ENCODE measurements around the gene FES.
"Not testable (repeated sequence)": the region's sequence is repeated elsewhere in the genome, so short reads cannot be mapped to it uniquely, and the experiment has no call there.

The FES gene

DNA sequence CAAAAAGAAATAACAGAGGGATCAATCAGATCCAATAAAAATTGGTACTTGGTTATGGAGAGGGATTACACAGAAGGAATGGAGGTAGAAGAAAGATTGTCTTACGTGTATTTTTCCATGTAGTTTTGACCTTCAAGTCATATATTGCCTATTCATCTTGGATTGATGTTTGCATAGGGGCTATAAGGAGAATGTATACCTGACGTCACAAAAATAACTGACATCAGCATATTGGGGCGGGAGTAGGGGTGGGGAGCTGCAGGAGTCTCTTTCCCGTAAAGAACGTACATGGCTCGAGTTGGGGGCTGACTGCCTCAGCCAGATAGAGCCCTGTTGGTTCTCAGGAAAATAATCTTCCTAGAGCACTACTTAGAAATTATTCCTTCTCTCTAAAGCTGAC is 21.8 kb upstream of the FES start:
- DNase-seq (ENCODE audit: low spot score): no peak

DNA sequence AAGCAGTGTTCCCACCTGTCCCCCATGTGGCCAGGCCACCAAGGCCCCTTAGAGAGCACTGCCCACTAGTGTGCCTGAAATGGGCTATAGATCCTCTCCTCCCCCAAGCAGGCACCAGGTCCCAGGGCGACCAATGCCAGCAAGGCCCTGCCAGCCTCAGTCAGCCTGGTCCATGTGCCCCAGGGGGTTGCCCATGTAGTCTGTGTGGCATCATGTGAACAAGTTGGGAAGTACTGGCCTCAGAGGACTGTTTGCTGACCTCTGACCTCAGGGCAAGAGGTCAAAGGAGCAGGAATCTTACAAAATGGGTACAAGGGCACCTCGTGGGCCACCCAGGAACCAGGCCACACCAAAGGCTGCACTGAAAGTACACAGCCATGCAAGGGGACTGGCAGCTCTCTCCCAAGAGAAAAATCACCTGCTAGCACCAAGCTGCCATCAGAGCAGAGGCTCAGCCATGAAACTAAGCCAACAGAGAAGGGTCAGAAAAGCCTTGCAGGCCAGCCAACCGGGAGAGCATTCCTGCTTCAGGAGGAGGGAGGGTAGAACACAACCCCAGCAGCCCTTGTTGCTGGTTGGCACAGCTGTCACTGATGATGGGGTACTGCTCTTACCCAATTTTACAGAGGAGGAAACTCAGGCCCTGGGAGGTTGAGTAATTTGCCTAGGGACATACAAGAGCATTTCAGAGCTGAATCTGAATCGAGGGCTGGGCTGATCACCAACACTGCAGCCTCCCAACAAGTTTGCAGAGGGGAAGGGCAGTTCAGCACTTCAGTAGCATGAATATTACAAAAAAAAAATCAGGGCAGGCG is 21.1 kb upstream of the FES start:
- no peak for DNase-seq (ENCODE audit: low spot score)

- no peak for DNase-seq (ENCODE audit: low spot score)
Measured at GRCh38 chr15:90863987-90864386, 20.3 kb upstream of the FES start.

- no peak for DNase-seq (ENCODE audit: low spot score)
Measured at GRCh38 chr15:90864507-90864906, 19.8 kb upstream of the FES start.

- no peak for DNase-seq (ENCODE audit: low spot score)
Measured at GRCh38 chr15:90865702-90866101, 18.6 kb upstream of the FES start.

GRCh38 chr15:90866161-90866715 is 18.1 kb upstream of the FES start:
- DNase-seq (ENCODE audit: low spot score): no peak

GRCh38 chr15:90866800-90867199 is 17.5 kb upstream of the FES start:
- DNase-seq (ENCODE audit: low spot score): no peak

GRCh38 chr15:90868261-90868689 is 16.0 kb upstream of the FES start, which contains the start of gene FURIN:
FURIN (plus strand) TSS chr15:90868588; CDS start chr15:90875741, 7,153 bp downstream.
- no peak for DNase-seq (ENCODE audit: low spot score)

- no peak for DNase-seq (ENCODE audit: low spot score)
Measured at GRCh38 chr15:90869140-90869541, 15.2 kb upstream of the FES start.

DNA sequence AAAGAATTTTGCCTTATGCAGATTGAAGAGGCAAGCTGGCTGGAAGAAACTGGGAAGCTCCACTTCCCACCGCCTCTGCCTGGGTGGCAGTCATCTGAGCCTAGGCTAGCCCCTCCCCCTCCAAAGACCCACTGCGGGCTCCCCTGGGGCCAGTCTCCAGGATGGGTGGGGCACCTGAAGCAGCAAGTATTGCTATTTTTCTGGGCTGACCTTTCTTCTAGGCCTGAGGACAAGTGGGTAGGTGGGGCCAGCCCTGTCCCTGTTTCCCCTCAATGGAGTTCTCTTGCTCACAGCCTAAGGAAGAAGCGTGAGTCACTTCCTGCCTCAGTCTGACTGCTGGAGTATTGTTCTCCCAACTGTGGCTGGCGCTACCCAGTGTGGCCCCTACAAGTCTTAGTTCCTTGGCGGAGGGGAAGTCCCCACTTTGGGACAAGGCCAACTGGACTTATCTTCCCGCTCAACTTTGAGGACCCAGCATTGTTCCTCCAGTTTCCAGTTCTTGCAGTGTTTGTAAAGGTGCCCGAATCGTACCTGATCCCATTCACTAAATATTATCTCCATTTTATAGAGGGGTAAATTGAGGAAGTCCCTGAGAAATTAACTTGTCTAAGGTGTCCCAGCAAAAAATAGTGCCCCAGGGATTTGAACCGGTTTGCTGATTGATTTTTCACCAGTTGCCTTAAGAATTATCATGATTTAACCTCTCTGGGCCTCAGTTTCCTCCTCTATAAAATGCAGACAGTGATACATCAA is 14.5 kb upstream of the FES start:
- no peak for DNase-seq (ENCODE audit: low spot score)

DNA sequence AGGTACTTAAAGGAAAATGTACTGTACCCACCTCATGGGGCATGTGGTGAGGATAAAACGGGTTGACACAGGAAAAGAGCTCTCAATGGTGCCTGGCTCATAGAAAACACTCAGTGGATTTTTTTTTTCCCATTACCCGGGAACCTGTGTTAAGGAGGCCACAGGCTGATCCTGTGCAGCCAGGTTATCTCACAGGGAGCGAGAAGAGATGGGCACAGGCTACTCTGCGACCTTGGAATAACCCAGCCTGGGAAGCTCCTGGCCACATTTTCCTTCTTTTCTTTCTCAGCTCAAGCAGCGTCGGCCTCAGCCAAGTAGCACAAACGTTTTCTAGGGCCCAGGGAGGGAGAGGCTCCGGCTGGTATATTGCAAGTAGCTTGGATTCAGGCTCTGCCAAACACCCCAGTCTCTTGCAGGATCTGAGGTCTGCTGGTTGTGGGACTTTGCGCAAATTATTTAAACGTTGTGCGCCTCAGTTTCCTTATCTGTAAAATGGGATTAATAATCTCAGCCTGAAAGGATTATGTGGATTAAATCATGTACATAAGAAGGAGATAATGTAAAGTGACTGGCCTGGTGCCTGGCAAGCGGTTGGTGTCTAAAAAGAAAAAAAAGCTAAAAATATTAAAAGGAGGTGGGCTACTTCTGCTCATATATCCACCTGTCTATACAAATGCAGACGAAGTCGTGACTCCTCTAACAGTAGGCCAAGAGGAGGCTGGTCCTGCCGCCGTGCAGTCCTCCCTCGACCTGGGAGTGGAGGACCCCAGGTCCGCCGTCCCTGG is 13.8 kb upstream of the FES start:
- no peak for DNase-seq (ENCODE audit: low spot score)

- peak; percentile 76 for DNase-seq (ENCODE audit: low spot score)
Measured at GRCh38 chr15:90871139-90871715, 13.1 kb upstream of the FES start.

- no peak for DNase-seq (ENCODE audit: low spot score)
Measured at GRCh38 chr15:90871716-90872485, 12.4 kb upstream of the FES start.

DNA sequence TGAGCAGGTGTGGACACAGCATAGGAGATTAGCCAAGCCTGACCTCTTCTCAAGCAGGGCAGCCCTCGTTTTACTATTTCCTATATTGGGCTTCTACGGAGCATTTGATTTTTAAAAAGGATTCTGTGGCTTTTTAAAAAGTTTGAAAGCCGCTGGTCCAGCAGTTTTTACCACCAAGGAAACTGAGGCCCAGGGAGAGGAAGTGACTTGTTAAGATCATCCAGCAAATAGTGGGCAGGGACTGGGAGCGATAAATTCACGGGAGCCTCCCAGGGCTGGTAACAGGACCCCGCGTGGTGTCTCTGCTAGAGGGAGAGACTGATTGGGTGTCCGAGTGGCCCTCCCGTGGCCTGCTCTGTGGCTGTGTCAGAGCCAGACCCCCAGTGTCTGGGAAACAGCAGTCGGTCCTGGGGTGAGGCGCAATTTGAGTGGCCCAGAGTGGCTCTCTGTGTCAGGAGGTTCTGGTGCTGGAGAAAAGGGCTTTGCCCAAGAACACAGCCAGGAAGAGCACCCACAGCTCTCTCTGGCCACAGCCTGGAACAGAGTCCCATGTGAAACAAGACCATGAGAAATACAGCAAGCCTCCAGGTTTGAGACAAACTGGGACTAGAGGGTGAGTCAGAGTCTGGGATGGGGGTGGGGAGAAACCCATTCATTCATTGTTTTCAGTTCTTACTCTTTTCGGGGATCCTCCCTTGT is 11.7 kb upstream of the FES start:
- no peak for DNase-seq (ENCODE audit: low spot score)

DNA sequence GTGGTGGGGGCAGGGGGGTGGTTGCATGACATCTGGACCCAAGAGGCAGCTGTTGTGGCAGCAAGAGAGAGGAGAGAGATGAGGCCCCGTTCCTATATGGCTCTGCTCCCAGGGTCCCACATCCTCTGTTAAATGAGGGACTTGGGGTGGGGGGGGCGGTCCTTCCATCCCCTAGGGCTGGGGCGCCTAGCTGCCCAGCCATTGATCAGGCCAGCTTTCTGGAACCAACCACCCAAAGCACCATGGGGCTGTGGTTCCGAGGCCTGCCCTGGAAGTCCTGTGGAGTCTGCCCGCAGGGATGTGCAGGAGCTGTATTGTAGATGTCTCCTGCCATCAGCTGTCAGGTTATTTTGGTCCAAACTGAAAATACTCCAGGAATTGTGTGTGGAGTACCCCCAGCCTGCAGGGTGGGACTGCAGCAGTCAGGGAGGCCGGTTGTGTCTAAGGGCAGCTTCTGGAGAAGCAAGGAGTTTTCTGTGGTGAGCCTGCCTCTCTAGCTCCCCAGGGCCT is 10.8 kb upstream of the FES start:
- DNase-seq (ENCODE audit: low spot score): no peak

DNA sequence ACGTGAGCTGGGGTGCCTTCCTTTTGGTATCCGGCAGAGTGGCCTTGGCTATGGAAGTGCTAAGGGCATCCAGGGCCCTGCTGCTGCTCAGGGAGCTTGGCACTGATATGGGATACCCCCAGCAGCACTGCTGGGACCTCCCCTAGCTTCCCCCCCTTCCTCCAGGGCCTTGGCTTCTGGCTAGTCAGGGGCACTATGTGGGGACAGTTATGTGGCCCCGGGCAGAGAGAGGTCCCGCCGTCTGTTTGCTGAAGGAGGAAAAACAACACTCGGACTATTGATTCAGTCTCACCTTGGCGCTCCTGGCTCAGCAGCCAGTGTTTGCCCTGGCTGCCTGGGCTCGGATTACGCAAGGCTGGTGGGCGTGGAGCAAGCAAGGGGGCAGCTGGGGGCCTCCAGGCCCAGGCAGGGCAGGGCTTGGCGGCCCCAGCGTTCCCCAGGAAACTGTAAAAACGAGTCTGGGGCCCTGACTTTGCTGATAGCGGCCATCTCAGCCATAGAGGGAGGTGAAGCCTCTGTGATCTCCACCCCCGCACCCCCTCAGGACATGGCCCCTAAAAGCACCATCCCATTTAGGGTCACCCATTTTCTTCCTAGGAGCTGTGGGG is 10.2 kb upstream of the FES start:
- no peak for DNase-seq (ENCODE audit: low spot score)

GRCh38 chr15:90874986-90875385 is 9.3 kb upstream of the FES start:
- DNase-seq (ENCODE audit: low spot score): not testable (repeated sequence)

- no peak for DNase-seq (ENCODE audit: low spot score)
Measured at GRCh38 chr15:90875549-90875981, 8.7 kb upstream of the FES start.

GRCh38 chr15:90876046-90876445 is 8.3 kb upstream of the FES start:
- DNase-seq (ENCODE audit: low spot score): no peak
